Small intestine (tissue), 7 donors: Measurements from ENCODE around the gene SARDH. TPM values are rescaled to one million over a fixed set of nuclear protein-coding genes. Genes with fewer than 3 reads are reported as not detected.

Experiments
- DNase-seq, 2 donors: peaks; one replicate each; pipeline versions ENCODE4 v3.0.0 to v3.0.0-alpha.2; 2013
- FAIRE-seq: peaks from 2 replicates; lab custom pipeline; 2012; peaks lifted over from hg19 to GRCh38; lab: Jason Lieb, UNC
- H3K27ac ChIP-seq, 3 donors: one replicate each; pipeline ENCODE4 v1.5.1; 2013; ENCODE audit warnings: low read length in 2 of 3, mild to moderate bottlenecking in 2 of 3, control low read depth in 1 of 3, inconsistent platforms in 1 of 3, low read depth in 1 of 3, moderate library complexity in 1 of 3
- H3K27me3 ChIP-seq, 3 donors: one replicate each; pipeline ENCODE4 v1.6.1; 2013; ENCODE audit warnings: low read length in 3 of 3, inconsistent platforms in 1 of 3; ENCODE audit not compliant: control insufficient read depth in 3 of 3, insufficient read depth in 3 of 3
- H3K36me3 ChIP-seq, 3 donors: one replicate each; pipeline ENCODE4 v1.6.1; 2013; ENCODE audit warnings: low read length in 3 of 3, inconsistent platforms in 1 of 3, low read depth in 1 of 3, mild to moderate bottlenecking in 1 of 3, moderate library complexity in 1 of 3; ENCODE audit not compliant: control insufficient read depth in 3 of 3, insufficient read depth in 2 of 3
- H3K4me1 ChIP-seq, 3 donors: one replicate each; pipeline ENCODE4 v1.6.1; 2013; ENCODE audit warnings: low read length in 2 of 3, inconsistent platforms in 1 of 3, low read depth in 1 of 3, mild to moderate bottlenecking in 1 of 3, moderate library complexity in 1 of 3; ENCODE audit not compliant: control insufficient read depth in 3 of 3, insufficient read depth in 2 of 3
- H3K4me3 ChIP-seq, 3 donors: one replicate each; pipeline ENCODE4 v1.5.1; 2013; ENCODE audit warnings: low read length in 3 of 3, control low read depth in 1 of 3, inconsistent platforms in 1 of 3, low read depth in 1 of 3, mild to moderate bottlenecking in 1 of 3, moderate library complexity in 1 of 3
- H3K9me3 ChIP-seq, 2 donors: one replicate each; pipeline ENCODE4 v1.6.1; 2013; ENCODE audit warnings: low read depth in 1 of 2, low read length in 1 of 2; ENCODE audit not compliant: control insufficient read depth in 2 of 2, insufficient read depth in 1 of 2
- WGBS, 3 donors: extraction: QIAGEN DNeasy Blood & Tissue Kit; methylation state at CpG; one replicate each; pipeline ENCODE4 v1.1.7; 2013; 5-methylcytosine and 5-hydroxymethylcytosine counted together
- polyA plus RNA-seq, 4 donors: library from polyadenylated mRNA; stranded (reverse) in 3 of 4; unstranded in 1 of 4; fragments of 200-250 nt in 3 of 4; fragments of 120-200 nt in 1 of 4; gene quantifications; one replicate each; pipeline versions ENCODE4 v1.2.1 to v1.2.3, GENCODE V29; 2013
- donor health status: healthy with polysubstance abuse.
- donor health status: control.
- donor health status: control.
- donor health status: Bipolar disorder and iron deficiency.
- donor health status: healthy.

SARDH gene
- polyA plus RNA-seq, 4 donors = 0.51 to 2.6 (median 0.54) TPM; not detected in 1

DNA sequence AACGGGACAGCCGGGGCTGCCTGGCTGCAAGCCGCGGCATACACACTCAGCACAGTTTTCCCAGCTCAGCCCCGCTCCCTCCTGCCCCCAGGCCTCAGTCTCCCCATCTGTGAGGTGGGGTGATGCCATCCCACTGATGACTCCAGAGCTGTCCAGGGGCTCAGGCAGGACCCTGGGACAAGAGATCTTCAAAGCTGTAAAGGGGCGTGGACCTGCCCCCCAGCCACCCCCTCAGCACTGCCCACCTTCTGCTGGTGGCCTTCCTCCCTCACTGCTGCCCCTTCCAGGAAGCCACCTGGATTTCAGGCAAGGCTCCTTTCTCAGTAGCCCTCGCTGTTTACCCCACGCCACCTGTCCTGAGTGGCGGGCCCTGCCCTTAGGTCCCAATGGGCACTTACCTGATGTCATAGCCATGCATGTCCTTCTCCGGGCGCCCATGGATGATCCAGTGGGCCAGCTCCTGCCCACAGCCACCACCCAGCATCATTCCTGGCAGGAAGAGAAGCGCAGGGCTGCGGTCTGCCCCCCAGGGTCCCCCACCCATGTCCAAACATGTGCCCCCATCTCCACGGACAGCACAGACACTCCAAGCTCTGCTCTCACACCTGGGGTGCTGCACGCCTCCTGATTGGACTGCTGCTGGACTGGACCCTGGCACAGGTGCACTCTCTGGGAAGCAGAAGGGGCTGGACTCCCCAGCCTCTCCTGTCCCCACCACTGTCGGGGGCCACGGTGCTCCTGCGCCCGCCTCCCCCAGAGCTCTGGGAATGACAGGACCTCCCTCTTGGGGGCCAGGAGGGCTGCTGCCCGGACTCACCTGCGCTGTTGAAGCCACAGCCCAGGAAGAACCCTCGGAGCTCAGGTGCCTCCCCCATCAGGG, 25.7 kb downstream of the SARDH start:
- no peak overlapping the region for H3K4me3 ChIP-seq
- DNase-seq (no peak), FAIRE-seq (no peak)
- no peaks in the 10 kb centered on the region for H3K27me3 ChIP-seq
- H3K27ac ChIP-seq = no peak overlapping the region
- H3K9me3 ChIP-seq = no peaks in the 10 kb centered on the region
- WGBS, 3 donors = 78 to 89% (median 85%) methylated on average over 21 to 22 of the region's 22 CpGs
- H3K36me3 ChIP-seq = no peaks in the 10 kb centered on the region
- peaks cover 0 to 37% (median 0%) of the 10 kb centered on the region in 3 donors for H3K4me1 ChIP-seq

DNA sequence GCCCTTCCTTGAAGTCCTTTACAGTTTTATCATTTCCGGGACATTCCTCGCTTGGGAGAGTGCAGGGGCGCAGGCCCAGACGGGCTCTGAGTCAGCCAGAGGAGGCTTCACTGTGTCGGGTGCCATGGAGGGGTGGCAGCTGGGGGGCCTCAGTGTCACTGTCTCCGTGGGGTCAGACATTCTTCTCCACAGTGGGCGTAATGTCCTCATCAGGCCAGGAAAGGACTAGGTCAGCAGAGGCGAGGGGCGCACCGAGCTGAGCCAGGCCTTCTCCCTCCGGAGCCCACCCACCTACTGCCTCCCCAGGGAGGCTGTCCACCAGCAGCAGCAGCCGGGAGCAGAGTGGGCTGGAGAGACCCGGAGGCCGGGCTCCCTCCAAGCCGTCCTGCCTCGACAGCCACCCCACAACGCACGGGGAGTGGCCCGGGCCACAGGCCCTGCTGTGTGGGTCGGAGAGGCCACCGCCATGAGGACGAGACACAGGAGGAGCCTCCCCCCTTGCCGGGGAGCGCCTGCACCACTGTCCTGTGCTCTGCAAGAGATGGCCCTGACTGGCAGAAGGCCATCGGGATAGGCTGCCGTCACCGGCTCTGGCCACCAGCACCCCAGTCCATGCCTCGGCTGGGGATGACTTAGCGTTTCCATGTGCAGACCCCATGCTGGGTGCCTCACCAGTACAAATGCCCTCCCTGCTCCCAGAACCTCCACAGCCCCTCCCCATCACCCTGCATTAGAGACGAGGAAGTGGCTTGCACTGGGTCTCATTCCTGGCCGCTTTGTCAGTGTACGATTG, 26.5 kb downstream of the SARDH start:
- no peaks in the 10 kb centered on the region for H3K9me3 ChIP-seq
- no peak for FAIRE-seq
- no peaks in the 10 kb centered on the region for H3K36me3 ChIP-seq
- WGBS, 3 donors = 76 to 83% (median 77%) methylated on average over 30 to 32 of the region's 32 CpGs
- H3K4me1 ChIP-seq = peaks cover 0 to 35% (median 0%) of the 10 kb centered on the region in 3 donors
- H3K27ac ChIP-seq = no peak overlapping the region
- H3K27me3 ChIP-seq = no peaks in the 10 kb centered on the region
- H3K4me3 ChIP-seq = no peak overlapping the region
- no peak for DNase-seq

DNA sequence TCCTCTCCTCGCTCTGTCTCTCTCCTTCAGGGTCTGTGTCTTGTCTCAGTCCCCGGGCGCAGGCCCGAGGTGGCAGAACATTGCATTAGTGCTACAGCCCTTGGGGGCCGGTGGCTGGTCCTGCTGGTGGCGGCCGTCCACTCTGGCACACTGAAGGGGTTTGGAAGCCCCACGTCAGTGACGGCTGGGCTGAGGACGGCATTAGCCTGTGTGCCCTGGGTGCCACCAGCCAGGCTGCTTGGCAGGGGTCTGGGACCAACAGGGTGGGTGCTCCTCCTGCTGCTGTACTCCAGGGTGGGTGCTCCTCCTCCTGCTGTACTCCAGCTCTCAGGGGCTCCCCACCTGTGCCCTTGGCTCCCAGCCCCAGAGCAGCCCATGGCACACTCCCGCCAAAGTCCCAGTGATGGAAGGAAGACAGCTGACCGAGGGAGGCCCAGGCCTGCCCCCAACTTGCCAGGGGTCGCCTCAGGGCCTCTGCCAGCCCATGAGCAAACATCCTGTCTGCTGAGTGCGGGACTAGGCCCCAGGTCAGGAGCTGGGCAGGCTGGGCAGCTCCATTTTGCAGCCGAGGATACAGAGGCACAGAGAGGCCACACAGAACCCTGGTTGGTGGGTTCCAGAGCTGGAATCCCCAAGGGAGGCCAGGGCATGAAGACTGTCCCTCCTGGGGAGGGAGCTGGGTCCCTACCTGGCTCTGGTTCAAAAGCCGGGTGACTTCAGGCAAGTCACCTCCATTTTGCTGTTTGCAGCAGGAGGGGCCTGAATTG, 27.3 kb downstream of the SARDH start:
- Histone ChIP-seq H3K4me3 (no peak overlapping the region), H3K4me1 (peaks cover 0 to 27% (median 0%) of the 10 kb centered on the region in 3 donors), H3K9me3 (no peaks in the 10 kb centered on the region), H3K27me3 (no peaks in the 10 kb centered on the region), H3K36me3 (no peaks in the 10 kb centered on the region), H3K27ac (no peak overlapping the region)
- 77 to 82% (median 82%) methylated on average over 16 of the region's 16 CpGs for WGBS, 3 donors
- DNase-seq = no peak
- FAIRE-seq = no peak

DNA sequence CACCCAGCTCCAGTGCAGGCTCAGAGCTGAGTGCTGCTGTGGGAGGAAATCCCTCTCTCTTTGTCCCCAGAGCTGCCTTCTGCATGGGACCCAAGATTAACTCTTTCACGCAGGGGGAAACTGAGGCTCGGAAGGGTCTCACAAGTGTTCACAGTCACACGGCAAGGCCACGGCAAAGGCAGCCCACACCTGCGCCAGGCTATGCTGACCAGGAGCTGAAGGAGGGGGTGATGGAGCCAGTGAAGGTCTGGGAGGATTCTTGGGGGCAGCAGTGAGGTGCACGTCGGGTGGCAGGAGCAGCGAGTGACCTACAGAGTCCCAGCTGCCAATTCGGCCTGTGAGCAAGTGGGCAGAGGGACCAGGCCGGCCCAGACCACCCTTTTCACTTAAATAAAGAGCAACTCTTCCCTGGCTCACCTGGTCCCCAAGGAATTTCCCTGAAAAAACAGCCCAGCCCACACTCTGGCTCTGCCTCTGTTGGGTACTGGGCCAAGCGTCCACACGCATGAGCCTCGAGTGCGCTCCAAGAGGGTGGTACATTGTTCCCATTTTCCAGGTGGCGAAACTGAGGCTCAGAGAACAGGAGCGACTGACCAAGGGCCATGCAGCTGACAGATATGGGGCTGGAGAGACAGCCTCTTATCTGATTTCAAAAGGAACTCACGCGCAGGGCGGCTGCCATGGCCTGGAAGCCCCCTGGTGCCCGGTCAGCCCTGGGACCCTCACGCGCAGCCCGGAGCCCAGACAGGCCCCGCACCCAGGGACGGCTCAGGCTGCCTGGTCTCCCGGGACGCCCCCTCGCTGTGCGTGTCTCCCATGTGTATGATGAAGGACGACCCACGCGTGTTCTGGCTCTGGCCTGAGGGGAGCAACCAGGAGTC, 28.2 kb downstream of the SARDH start:
- H3K27ac ChIP-seq = no peak overlapping the region
- no peaks in the 10 kb centered on the region for H3K9me3 ChIP-seq
- H3K4me1 ChIP-seq = peaks cover 0 to 18% (median 0%) of the 10 kb centered on the region in 3 donors
- H3K27me3 ChIP-seq = no peaks in the 10 kb centered on the region
- no peaks in the 10 kb centered on the region for H3K36me3 ChIP-seq
- FAIRE-seq = no peak
- no peak overlapping the region for H3K4me3 ChIP-seq
- 90 to 92% (median 90%) methylated on average over 31 to 32 of the region's 32 CpGs for WGBS, 3 donors
- no peak for DNase-seq

DNA sequence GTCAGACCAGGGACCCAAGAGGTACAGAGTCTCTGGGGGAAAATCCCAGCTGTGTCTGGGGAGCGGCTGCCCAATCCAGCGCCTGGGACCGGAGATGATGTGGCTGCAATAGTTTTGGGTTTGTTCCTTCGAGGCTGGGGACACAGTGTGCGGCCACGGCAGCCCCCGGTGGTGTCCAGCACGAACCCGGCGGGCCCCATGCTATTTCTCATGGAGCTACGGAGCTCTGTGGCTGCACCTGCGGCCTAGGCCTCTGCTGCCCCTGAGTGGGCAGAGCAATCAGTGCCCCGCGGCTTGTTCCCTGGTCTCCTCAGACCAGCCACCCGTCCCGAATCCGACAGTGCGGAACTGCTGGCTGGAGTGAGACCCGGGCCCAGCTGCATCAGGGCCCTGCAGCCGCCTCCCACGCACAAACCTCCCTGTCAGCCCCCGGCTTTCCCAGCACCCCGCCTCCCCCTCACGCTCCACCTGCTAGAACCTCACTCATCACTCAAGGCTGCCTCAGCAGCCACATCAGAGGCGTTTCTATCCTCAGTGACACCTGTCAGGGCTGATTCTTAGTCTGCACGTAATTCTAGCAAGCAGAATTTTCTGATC, 29.0 kb downstream of the SARDH start:
- no peak for FAIRE-seq

DNA sequence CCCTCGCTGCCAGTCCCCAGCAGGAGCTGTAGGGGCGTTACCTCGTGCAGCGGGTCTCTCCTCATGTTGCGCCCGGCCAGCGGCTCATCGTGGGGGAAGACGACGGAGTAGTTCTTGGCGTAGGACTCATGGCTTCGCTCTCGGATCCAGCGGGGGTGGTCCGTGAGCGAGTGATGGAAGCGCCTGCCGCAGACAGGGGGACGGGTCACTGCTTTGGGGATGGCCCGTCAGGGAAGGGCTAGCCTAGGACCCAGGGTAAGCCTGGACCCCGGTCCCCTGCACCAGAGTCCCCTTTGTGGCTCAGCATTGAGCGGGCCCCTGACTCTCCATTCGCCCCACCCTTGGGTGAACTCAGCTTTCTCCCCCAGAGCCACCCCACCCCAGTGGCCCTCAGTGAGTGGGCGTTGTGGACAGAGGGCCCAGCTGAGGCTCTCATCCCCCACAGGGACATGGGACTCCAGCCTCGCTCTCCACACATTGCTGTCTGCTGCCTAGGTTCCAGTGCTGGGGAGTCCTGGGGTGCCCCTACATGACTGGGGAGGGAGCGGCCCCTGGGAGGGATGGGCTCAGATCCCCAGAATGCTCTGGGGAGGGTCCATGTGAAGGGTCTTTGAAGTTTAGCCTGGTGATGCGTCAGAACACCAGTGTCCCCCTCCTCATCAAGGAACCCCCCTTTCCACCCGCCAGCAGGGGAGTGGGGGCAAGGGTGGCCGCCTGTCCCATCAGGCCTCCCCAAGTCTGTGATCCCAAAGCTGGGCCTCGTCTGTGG, 29.7 kb downstream of the SARDH start:
- WGBS, 3 donors = 83 to 89% (median 86%) methylated on average over 29 to 30 of the region's 30 CpGs
- Histone ChIP-seq H3K4me1 (peaks cover 0 to 8% (median 0%) of the 10 kb centered on the region in 3 donors), H3K9me3 (no peaks in the 10 kb centered on the region), H3K27me3 (peaks cover 0 to 3% (median 0%) of the 10 kb centered on the region in 3 donors), H3K27ac (no peak overlapping the region), H3K4me3 (no peak overlapping the region), H3K36me3 (no peaks in the 10 kb centered on the region)
- FAIRE-seq (no peak), DNase-seq (no peak)

More for the DNA sequence above, 29.0 kb downstream of the SARDH start:
- no peak for DNase-seq
- Histone ChIP-seq H3K4me1 (peaks cover 0 to 11% (median 0%) of the 10 kb centered on the region in 3 donors), H3K9me3 (no peaks in the 10 kb centered on the region), H3K36me3 (no peaks in the 10 kb centered on the region), H3K27me3 (no peaks in the 10 kb centered on the region), H3K4me3 (no peak overlapping the region), H3K27ac (no peak overlapping the region)
- 67 to 71% (median 69%) methylated on average over 26 of the region's 26 CpGs for WGBS, 3 donors

DNA sequence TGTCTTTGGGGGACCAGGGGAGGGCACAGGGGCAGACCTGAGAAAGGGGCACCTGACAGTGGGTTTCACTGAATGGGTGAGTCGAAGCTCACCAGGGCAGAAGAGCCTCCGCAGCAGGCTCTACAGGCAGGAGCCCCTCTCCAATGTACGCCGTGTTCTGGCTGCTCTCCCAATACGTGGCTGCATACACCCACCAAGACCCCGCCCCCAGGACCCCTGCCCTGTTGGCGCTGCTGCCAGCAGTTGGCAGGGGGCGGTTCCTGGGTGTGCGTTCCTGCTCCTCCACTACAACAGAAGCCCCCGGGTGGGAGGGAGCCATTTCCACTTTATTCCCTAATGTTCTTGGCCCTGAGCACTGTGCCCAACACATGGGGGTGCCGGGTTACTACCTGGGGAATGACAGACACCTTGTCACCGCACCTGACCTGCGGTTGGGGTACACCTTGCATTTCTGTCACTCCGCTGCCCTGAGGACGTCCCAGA, 30.3 kb downstream of the SARDH start:
- FAIRE-seq (no peak), DNase-seq (no peak)
- Histone ChIP-seq H3K4me3 (no peak overlapping the region), H3K4me1 (peaks cover 0 to 9% (median 0%) of the 10 kb centered on the region in 3 donors), H3K27me3 (peaks cover 0 to 9% (median 0%) of the 10 kb centered on the region in 3 donors), H3K9me3 (no peaks in the 10 kb centered on the region), H3K27ac (no peak overlapping the region), H3K36me3 (no peaks in the 10 kb centered on the region)
- 78 to 86% (median 83%) methylated on average over 14 to 15 of the region's 15 CpGs for WGBS, 3 donors
